IPS DF 4.7 (cell line): ENCODE results near the gene SORCS1.

Source experiments
- DNase-seq: peaks from one replicate; pipeline ENCODE4 v3.0.0-alpha.2; 2013; ENCODE audit warnings: low spot score; ENCODE audit errors: extremely low read depth

Gene SORCS1

DNA sequence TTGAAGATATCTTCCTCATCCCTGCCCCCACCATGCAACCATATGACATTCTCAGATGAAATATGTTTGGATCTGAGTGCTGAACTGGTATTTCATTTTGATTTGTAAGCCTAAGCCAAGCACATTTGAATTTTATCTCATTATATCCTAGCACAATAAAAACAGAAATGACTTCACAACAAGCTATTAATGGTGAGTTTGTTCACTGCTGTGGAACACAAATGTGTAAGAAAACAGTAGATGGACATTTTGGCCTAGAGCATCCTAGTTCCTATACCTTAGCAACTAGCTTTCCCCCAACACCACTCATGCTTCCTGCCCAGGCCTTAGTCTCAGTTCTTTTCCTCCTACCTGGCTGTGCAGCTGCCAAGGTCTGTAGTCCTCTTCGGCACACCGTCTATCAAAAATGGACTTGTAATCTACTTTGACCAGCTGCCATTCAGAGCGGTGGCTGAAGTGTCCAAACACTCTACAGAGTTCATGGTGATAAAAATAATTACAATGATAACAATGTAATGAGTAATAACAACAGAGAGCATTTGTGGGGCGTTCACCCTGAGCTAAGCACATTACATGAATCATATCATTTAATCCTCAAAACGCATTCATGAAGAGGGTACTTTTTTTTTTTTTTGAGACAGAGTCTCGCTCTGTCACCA is 491.9 kb downstream of the SORCS1 start:
- DNase-seq = no peak

DNA sequence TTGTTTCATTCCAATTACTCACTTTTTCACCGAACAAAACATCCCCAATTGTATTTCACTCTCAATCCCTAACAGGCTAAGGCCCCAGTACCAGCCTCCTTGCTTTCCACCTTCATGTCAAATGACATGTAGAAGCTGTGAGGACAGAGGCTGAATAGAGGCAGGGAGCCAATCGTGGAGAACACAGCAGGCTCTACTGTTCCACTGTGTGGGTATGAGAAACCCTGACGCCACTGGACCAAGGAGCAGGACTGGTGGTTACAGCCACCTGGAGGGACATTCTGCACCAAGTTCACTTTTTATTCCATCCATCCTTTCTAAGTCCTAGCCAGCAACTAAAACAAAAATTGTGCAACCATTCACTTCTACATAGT is 502.8 kb downstream of the SORCS1 start:
- DNase-seq = no peak

DNA sequence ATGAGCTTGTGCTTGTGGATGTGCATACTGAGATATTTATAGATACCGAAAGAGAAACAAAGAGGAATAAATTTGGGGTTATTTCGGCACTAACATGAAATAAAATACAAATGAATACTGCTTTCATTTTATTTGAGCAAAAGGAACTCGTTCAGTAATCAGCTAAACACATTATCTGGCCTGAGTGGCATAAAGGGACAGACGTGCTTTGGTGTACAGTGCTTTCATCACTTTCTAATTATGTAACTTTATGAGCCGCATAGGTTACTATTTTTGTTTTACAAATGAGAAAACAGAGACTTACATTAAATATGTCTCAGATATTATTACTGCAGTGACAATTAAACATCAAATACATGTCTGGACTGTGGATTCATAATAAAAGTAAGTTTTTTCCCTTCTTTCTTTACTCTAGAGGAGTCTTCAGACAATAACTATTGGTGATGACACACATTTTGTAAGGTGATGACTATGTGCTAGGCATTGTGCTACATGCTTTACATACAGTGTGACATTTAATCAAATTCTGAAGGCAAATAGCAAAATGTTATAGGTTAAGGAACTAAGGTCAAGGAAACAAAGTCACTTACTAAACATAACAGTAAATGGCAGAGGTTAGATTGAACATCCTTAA is 503.3 kb downstream of the SORCS1 start:
- no peak for DNase-seq

DNA sequence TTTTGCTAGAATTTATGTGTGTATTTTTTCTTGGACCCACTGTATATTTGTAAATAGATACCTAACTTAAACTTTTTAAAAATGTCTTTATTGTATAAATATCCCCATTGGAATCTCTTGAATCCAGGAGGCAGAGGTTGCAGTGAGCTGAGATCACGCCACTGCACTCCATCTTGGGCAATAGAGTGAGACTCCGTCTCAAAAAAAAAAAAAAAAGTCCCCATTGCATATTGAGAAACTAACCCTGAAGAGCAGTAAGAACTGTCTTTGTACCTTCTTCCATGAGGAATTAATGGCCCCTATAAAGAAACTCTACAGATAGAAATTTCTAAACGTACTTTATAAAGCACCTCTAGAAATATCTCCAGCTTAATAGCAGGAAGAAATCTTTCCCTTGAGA is 504.0 kb downstream of the SORCS1 start:
- no peak for DNase-seq

DNA sequence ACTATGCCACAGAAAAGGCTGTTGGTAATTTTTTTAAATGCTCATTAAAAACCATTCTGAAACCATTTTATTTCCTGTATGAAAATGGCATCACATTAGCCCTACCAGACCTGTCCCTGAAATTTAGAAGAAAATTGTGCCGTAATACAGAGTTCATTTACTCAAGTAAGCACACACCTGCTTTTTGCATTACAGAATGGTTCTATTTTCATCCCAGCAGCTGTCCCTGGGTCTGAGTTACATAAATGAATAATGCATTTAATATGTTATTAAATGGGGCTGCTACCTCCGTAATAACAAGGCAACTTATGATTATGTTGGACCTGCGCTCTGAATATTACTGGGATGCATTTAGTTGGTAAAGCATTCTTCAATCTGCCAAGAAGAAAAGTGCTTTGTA is 508.9 kb downstream of the SORCS1 start:
- no peak for DNase-seq

DNA sequence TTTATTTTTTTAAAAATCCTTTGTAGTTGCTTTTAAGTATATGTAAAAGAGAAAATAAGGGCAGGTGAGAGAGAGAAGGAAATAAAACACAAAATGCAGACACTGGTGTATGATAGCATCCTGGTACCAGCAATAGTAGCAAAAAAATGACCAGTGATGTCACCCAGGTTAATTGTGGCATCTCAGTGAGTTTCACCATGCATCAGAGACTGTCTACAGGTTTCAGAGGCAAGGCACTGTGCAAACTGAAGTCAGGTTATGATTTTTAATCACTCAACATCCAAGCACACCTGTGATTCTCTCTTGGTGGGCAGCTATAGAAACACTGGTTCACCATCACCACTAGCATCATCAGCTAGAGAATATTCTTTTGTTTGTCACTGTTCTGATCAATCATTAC is 509.3 kb downstream of the SORCS1 start:
- DNase-seq = no peak

DNA sequence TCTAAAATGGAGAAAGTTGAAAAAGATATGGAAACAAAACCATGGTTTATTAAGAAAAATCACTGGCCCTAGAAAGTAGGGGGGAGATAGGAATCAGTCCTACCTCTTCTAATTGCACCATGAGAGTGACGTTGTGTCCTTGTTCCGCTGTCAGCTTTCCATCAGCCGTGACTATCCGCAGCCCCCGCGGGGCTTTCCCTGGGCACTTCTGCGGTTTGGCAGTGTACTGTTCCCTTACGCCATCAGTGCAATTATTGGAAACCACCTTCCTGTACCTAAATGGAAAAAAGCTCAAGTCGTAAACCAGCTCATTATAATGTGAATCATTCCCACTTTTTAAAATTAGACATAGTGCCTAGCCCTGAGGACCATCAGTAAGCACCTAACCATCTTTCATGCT is 512.2 kb downstream of the SORCS1 start:
- DNase-seq = no peak

DNA sequence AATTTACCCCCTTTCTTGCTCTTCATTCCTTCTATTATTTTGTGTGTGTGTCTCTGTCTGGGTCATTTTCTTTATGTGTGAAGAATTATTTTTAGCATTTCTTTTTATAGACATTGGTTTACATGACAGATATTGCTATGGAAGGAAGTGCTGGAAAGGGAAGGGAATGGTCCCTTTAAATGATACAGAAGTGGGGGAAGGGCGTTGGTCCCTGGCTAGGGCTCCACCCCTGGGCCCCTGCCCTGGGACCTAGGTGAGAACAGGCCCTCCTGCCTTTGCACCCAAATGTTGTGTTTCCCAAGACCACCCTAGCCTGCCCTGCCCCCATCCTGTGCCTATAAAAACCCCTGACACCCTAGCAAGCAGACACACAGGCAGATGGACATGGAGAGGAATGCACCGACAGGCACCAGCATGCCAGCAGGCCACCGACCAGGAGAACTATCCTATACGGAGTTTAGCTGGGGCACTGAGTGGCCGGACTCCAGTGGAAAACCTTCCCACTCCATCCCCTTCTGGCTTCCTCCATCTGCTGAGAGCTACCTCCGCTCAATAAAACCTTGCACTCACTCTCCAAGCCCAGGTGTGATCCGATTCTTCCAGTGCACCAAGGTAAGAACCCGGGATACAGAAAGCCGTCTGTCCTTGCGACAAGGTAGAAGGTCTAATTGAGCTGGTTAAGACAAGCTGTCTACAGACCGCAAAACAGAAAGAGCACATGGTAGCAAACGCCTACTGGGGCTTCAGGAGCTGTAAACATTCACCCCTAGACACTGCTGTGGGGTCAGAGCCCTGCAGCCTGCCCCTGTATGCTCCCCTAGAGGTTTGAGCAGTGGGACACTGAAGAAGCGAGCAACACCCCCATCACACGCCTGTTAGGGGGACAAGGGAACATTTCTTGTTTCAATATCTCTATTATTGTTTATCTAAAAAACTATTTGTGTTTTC is 515.7 kb downstream of the SORCS1 start:
- DNase-seq = no peak

DNA sequence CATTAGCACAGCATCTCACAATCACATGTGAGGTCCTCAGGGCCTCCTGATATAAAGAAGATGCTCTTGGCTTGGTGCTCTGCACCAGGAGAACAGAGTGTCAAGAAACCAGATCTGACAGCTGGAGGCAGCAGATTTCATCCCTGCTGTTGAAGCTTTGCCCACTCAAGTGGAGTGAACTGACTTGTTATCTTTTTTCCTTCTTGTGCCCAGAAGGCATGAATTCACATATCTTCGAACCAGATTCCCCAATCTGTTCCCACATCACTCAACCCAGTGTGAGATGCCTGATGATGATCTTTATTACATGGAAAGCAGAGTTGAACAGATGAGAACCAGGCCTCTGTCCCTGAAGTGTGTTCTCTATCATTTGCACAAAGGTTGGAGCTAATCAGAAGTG is 521.0 kb downstream of the SORCS1 start:
- DNase-seq = no peak

DNA sequence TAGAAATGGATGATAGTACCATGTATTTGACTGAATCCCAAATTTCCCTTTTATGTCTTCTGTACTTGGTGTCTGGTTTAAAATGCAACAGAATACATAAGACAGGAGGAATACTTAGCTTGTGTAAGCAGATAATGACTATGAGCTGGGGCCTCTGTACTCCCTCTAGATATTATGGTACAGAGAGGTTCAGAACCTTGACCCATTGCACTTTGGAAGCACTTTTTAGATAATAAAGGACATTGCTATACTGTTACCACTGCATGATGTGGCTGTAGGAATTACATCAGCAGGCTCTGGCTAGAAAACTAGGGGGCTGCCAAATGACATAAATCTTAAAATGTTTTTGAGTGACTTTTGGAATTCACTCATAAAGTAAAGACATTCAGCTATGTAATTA is 526.6 kb downstream of the SORCS1 start:
- no peak for DNase-seq

DNA sequence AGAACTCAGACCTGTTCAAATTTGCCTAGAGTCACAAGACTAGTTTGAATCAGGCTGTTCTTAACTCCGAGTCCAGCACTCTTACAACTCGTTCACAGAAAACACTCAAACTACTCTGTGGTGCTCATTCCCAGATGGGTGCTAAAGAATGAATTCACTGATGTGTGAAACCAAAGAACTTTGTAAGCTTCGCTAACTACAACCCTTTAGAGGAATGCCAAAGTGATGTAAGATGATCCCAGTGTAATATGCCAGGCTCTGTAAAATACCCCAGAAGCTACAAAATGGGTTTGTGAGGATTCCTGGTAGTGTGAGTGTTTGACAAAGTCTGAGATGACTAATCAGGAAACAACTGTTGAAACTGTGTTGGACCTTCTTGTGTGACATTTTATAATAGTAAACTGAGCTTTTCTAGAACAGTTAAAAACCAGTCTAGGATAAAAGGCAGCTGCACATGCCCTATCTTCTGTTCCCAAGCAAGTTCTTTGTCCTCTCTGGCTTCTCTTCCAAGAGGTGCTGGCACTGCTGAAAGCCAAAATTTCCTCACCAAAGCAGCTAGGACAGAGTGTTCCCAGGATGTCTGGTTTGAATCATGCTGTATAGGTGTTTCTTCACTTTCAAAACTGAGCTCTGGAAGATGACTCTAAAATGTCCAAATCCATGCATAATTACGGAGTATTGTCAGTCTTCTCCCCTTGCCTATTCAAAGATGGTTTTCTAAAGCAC is 527.6 kb downstream of the SORCS1 start:
- no peak for DNase-seq

DNA sequence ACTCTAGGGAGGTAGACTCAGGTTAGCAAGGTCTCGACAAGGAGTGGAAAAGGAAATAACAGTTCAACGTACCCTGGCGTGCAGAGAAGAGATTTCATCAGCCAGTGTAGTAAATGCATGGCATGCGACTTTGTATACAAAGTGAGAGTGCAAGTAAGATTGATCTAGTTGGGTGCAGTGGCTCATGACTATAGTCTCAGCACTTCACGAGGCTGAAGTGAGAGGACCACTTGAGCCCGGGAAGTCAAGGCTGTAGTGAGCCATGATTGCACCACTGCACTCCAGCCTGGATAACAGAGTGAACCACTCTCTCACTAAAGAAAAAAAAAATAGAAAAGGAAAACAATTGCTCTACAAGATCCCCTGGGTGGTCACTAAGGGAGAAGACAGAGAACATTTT is 528.6 kb downstream of the SORCS1 start:
- no peak for DNase-seq

DNA sequence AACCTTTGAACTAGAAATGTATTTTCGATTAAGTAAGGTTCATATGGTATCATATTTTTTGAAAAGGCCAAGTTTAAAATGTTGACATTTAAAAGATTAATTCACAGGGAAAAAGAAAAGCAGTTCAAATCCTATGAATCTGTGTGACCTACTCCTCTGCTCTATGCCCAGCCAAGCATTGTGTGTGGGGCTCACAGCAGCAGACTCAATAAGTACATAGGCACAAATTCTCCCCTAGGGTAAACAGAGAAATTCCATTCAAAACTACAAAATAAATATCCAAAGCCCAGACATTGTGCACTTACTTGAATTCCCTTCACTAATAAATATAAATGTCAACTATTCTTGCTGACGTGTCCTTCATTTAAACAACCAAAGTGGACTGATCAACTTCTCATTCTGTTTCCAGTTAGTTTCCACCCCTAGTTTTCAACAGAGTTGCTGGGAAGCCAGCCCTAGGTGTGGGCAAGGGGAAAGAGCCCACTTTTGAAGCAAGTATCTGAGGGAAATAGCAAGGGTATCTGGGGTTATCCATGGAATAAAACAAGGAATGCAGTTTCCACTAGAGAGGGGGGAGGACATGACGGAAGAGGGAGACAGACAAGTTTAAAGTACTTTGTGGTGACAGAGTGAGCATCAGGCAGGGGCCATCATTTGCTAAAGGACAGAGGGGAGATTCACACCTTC is 533.3 kb downstream of the SORCS1 start:
- no peak for DNase-seq

DNA sequence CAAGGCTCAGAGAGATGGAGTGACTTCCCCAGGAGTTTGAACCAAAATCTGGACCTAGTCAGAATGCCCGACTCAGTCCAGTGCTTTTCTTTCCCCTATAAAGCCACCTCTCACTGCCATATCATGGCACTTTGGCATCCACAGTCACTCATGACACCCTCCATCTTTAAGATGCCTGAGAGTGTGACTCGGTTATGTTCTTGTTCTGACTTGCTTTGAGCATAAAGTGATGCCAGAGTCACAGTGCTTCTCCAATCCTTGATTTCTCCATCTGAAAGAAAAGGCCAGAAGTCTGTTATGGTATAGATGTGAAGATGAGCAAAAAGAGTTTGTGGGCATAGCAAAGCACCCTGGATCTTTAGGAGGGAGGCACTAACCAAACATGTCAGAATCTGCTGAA is 538.1 kb downstream of the SORCS1 start:
- no peak for DNase-seq

DNA sequence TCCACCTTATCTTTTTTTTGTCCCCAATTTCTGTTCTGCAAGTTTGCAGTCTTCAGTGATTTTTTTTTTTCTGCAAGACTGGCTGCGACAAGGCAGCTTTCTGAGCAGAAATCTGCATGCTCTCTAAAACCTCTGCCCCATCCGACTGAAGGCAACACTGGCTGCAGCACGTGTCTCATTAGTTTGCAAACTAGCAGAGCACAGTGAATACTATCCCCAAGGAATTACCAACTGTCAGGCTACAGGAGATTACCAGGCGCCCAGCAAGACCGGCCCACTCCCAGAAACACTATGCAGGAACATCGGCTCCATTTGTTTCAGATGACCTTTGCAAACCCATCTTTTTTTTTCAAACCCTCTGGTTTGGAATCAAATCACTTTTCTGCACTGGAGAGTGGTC is 538.8 kb downstream of the SORCS1 start:
- DNase-seq = no peak

DNA sequence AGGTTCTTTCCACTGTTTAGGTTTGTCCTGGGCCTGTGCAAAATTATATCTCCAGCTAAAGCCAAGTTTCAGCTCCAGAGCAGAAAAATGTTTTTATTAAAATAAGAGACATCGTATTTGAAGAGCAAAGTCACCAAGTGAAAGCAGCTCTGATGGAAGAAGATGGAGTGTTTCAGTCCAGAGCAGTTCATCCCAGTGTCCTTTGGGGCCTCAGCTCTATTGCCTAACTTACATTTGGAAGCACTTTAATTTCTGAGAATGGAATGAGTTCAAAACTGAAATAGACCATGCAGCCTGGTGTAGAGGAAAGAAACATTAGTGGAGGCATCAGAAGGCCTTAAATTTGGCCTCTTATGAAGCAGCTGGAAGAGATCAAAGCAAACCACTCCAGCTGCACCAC is 545.2 kb downstream of the SORCS1 start:
- no peak for DNase-seq

DNA sequence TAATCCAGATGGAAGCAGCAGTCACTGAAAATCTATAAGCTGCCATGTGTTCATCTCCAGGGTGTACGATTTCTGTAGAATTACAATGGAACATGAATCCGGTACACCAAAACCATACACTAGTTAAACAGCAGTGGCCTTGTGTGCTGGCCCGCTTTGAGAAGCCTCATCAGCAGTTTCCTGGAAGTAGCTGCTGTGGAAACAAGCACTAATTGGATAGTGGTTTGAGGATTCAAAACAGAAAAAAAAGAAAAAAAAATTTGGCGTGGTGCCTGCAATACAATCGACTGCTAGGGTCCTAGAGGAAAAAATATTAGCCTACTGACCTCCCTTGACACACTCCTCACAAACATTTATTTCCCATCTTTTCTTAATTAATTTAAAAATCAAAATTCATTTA is 545.9 kb downstream of the SORCS1 start:
- no peak for DNase-seq

DNA sequence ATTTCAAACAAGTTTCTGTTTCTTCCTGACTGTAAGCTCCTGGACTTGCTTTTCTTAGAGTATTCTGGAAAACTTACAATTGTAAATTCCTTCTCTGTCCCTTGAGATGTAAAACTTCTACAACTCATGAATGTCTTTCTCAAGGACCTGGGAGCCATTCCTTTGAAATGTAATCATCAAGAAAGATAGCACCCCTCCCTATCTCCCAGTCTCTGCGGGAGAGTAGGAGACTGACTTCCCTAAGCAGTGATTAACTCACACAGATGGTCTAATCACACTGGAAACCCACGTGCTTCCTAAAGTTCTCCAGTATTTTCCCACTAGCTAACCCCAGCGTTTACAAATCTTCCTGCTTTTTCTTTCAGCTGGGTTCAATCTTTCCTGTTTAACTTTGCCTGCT is 549.4 kb downstream of the SORCS1 start:
- DNase-seq = no peak

DNA sequence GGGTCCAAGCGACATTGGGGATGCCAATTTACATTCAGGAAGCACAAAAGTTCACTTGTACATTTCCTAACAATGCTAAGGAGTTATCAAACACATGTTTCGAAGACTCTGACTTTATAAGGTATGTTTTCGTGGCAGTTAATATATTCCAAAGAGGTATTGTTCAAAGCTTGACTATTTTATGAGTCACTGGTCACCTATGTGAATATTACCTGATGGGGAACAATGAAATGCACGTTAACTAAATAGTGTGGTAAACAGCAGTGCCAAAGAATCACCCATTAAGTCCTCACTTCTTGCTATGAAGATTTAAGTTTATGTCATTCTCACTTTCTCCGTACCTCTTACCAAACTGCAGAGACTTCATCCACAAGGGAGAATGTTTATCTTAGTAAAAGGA is 550.2 kb downstream of the SORCS1 start:
- no peak for DNase-seq

DNA sequence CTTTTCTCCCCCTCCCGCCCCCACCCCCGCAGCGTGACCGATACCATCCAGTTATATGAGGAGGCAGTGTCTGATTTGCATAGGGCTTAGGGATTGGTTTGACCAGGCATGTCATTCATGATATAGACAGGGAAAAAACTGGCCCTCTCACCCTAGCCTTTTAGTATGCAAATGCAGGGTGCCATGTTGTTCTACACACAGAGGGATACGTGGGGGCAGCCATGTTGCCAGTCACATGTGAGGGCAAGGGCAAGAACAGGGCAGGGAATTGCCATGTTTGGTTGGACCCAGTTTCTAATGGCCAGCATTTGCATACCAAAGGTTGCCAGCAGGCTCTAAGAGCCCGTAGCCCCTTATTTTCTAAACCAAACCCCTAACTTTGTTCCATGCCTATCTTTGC is 552.1 kb downstream of the SORCS1 start:
- no peak for DNase-seq
